Ovary (tissue), 9 donors: ENCODE results near the gene COA6. TPM values are rescaled to one million over a fixed set of nuclear protein-coding genes. Genes with fewer than 3 reads are reported as not detected.

Experiments used
- DNase-seq, 5 donors: peaks; one replicate each; pipeline ENCODE4 v3.0.0-alpha.2; 2019 to 2020
- H3K27ac ChIP-seq, 2 donors: fragments of 200-600 bp; one replicate each; pipeline versions ENCODE4 v1.5.1 to v1.8.0; 2019 to 2022
- H3K27me3 ChIP-seq: fragments of 200-600 bp; one replicate; pipeline ENCODE4 v1.8.0; 2022
- H3K36me3 ChIP-seq: fragments of 200-600 bp; sonication (generic); one replicate; pipeline ENCODE4 v1.5.1; 2019
- H3K4me1 ChIP-seq: one replicate; pipeline ENCODE4 v1.8.1; 2013; ENCODE audit warnings: mild to moderate bottlenecking, moderate library complexity; ENCODE audit not compliant: insufficient read depth
- H3K4me3 ChIP-seq: fragments of 200-600 bp; sonication (generic); one replicate; pipeline ENCODE4 v1.5.1; 2017
- H3K9me3 ChIP-seq, 2 donors: fragments of 200-600 bp in 1 of 2; sonication (generic) in 1 of 2; one replicate each; pipeline versions ENCODE4 v1.5.1 to v1.8.1; 2013 to 2019; ENCODE audit warnings: mild to moderate bottlenecking in 1 of 2, moderate library complexity in 1 of 2
- EP300 ChIP-seq: sonication (generic); formaldehyde crosslinking; IDR thresholded peaks from one replicate; pipeline ENCODE4 v1.6.1; 2017; ENCODE audit warnings: antibody characterized with exemption
- POLR2A ChIP-seq: fragments of 450-650 bp; IDR thresholded peaks from one replicate; pipeline ENCODE4 v1.6.1; 2017; ENCODE audit warnings: antibody characterized with exemption, mild to moderate bottlenecking, moderate library complexity
- WGBS, 3 donors: extraction: QIAGEN DNeasy Blood & Tissue Kit in 1 of 3; methylation state at CpG; one replicate each; pipeline versions ENCODE4 v1.1.5 to v1.1.7; 2013 to 2017; 5-methylcytosine and 5-hydroxymethylcytosine counted together
- intact Hi-C, 4 donors: fragments of 100-400 bp; cut with DNase I; formaldehyde crosslinking; loops; one replicate each; pipeline versions ENCODE4 v1.11.0 to v1.15.1; 2022 to 2023
- polyA plus RNA-seq, 2 donors: library from polyadenylated mRNA; stranded (reverse); fragments of 200-250 nt in 1 of 2; fragments of 350-450 nt in 1 of 2; fragmentation: Illumina TruSeq in 1 of 2; extraction: RNeasy Lipid Tissue Mini Kit (QIAGEN cat#74804) in 1 of 2; gene quantifications; one replicate each; pipeline ENCODE4 v1.2.3, GENCODE V29; 2013 to 2014
- total RNA-seq, 7 donors: library from RNA; depleted of rRNA in 2 of 7; stranded (reverse); fragments of >200 nt in 2 of 7; fragmentation: NEBNext Ultra II Directional in 3 of 7; extraction: Animal tissue kit (Norgen Biotek cat#: 25700) in 3 of 7; gene quantifications; one replicate each; pipeline versions ENCODE4 v1.1.0 to v1.2.4, GENCODE V29; 2016 to 2023
- TF ChIP-seq, protein P1 (sequence below), 3 donors: fragments of 450-650 bp in 2 of 3; fragments of 200-600 bp in 1 of 3; IDR thresholded peaks; one replicate each; pipeline versions ENCODE4 v1.5.1 to v1.8.0; 2016 to 2022; ENCODE audit warnings: antibody characterized with exemption in 3 of 3, mild to moderate bottlenecking in 1 of 3
- donor health status: DM: no; HTN: no; CAD: no; lungs with moderate emphysema.
- donor health status: DM: no; HTN: no; CAD: no.
- donor health status: Bipolar disorder and iron deficiency.
- donor health status: DM: yes; HTN: yes; CAD: no.
- donor health status: DM: no; HTN: no; CAD: no.
- donor health status: DM: yes; HTN: yes; CAD: no.

Gene COA6
- total and polyA plus RNA-seq, 9 donors = 12.8 to 28.3 (median 17.6) TPM

DNA sequence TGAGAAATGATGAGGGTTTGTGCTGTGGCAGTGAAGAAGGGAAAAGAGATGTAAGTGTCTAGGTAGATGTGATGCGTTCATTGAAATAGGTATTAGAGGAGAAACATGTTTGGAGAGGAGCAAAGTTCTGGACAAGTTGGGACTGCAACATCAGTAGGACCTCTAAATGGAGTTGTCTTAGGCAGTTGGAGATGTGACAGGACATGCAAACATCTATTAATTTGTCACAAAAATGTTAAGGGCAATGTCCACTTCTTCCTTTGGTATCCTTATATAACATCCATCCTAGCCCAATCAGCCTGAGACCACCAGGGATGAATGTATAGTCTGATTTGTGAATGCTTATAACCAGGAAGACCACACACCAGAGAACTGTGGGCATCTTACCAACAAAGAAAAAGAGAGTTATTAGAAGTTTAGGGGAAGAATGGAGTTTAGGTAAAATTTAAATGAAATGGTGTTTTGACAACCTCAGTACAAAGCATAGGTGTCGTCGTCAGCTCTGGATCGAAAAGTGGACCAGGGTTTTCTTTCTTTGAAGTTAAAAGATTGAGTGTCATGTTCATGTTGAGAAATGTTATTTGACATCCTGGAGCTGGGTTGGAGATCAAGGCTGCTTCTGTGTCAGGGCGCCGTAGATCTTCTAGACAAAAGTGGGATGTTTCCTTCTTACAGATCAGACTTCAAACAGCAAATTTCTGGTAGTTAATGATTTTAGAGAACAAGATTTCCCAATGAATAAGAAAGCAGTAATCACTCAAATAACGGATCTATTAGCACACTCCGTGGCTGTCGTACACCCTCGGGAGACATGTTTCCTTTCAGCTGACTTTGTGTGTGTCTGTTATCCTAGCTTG lies 8.7 kb downstream of the COA6 start:
- Histone ChIP-seq H3K9me3 (no peaks in the 10 kb centered on the region), H3K4me3 (no peak overlapping the region), H3K4me1 (no peaks in the 10 kb centered on the region), H3K36me3 (no peaks in the 10 kb centered on the region), H3K27me3 (no peaks in the 10 kb centered on the region), H3K27ac (no peak overlapping the region)
- WGBS, 3 donors = 90 to 96% (median 93%) methylated on average over 10 of the region's 10 CpGs
- no peak for TF ChIP-seq EP300
- TF ChIP-seq POLR2A = no peak
- TF ChIP-seq, protein P1, sequence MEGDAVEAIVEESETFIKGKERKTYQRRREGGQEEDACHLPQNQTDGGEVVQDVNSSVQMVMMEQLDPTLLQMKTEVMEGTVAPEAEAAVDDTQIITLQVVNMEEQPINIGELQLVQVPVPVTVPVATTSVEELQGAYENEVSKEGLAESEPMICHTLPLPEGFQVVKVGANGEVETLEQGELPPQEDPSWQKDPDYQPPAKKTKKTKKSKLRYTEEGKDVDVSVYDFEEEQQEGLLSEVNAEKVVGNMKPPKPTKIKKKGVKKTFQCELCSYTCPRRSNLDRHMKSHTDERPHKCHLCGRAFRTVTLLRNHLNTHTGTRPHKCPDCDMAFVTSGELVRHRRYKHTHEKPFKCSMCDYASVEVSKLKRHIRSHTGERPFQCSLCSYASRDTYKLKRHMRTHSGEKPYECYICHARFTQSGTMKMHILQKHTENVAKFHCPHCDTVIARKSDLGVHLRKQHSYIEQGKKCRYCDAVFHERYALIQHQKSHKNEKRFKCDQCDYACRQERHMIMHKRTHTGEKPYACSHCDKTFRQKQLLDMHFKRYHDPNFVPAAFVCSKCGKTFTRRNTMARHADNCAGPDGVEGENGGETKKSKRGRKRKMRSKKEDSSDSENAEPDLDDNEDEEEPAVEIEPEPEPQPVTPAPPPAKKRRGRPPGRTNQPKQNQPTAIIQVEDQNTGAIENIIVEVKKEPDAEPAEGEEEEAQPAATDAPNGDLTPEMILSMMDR (IDR thresholded peaks at IDR 0.05) = no peak
- intact Hi-C loops = no loop called here
- DNase-seq = no peak

DNA sequence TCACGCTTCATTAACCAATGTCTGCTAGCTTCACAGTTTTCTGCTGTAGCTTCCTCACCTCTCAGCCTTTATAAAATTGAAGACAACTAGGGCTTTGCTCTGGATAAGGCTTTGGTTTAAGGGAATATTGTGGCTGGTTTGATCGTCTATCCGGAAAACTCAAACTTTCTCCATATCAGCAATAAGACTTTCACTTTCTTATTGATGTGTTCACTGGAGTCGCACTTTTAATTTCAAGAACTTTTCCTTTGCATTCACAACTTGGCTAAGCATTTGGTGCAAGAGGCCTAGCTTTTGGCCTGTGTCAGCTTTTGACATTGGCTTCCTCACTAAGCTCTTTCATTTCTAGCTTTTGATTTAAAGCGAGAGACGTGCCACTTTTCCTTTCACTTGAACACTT lies 12.9 kb downstream of the COA6 start:
- DNase-seq = no peak
- TF ChIP-seq, protein P1 (IDR thresholded peaks at IDR 0.05) = no peak
- TF ChIP-seq EP300 (no peak), POLR2A (no peak)
- WGBS, 3 donors = 92 to 95% (median 94%) methylated on average over 6 of the region's 6 CpGs
- no peaks in the 10 kb centered on the region for H3K9me3 ChIP-seq
- no peaks in the 10 kb centered on the region for H3K27me3 ChIP-seq
- H3K4me3 ChIP-seq = no peak overlapping the region
- no peaks in the 10 kb centered on the region for H3K4me1 ChIP-seq
- H3K36me3 ChIP-seq = no peaks in the 10 kb centered on the region
- intact Hi-C loops = no loop called here
- no peak overlapping the region for H3K27ac ChIP-seq

DNA sequence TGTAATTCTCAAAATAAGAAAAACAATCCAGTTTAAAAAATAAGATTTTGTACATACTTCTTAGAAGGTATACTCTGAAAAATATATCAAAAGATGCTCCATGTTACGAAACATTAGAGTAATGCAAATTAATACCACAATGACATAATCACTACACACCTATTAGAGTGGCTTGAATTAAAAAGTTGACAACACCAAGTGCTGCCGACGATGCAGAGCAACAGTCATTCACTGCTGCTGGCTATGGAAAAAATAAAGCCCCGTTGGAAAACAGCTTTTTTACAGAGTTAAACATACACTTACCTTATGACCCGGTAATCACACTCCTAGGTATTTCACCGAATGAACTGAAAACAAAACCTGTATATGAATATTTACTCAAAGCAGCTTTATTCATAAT lies 14.8 kb downstream of the COA6 start:
- H3K9me3 ChIP-seq = no peaks in the 10 kb centered on the region
- H3K4me3 ChIP-seq = no peak overlapping the region
- no peaks in the 10 kb centered on the region for H3K27me3 ChIP-seq
- H3K36me3 ChIP-seq = no peaks in the 10 kb centered on the region
- intact Hi-C loops = no loop called here
- no peak overlapping the region for H3K27ac ChIP-seq
- H3K4me1 ChIP-seq = no peaks in the 10 kb centered on the region
- WGBS, 3 donors = 84 to 90% (median 88%) methylated on average over 6 of the region's 6 CpGs
- TF ChIP-seq POLR2A (no peak), EP300 (no peak)
- TF ChIP-seq, protein P1 (IDR thresholded peaks at IDR 0.05) = no peak
- DNase-seq = no peak

DNA sequence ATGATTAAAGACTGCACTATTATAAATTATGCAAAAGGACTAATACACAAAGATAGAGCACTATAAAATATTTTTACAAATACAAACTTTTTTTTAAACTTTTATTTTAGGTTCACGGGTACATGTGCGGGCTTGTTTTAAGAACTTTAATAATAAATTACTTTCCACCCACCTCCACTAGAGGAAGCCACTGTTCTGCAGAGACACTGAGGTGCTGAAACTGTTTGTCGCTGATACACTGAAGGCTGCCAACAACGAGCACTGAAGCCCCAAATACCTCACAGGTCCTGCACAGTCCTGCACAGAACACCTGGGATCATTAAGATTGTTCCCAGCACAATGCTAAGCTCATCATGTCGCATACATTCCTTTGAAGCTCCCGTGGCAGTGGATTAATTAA lies 19.9 kb downstream of the COA6 start:
- H3K27ac ChIP-seq = no peak overlapping the region
- no peaks in the 10 kb centered on the region for H3K27me3 ChIP-seq
- no peaks in the 10 kb centered on the region for H3K4me1 ChIP-seq
- intact Hi-C loops = no loop called here
- TF ChIP-seq EP300 = no peak
- DNase-seq = no peak
- no peak overlapping the region for H3K4me3 ChIP-seq
- H3K36me3 ChIP-seq = no peaks in the 10 kb centered on the region
- no peaks in the 10 kb centered on the region for H3K9me3 ChIP-seq
- 72 to 82% (median 75%) methylated on average over 6 of the region's 6 CpGs for WGBS, 3 donors

DNA sequence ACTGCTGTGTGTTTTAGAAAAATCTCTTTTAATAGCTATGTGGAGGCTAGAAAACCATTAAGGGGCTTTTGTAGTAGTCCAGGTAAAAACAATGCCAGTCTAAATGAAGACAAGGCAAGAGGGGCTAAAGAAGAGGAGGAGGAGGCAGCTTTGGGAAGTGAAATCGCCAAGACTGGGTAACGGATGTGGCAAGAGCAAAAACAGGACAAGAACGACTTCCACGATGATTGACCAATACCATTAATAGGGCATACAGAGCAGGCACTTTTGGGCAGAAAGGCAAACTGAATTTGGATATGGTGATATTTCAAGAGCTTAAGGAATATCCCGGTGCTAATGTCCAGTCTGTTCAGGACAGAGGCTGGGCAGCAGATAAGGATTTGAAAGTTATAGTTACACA lies 22.0 kb downstream of the COA6 start:
- no peak for DNase-seq
- intact Hi-C loops = no loop called here
- H3K27me3 ChIP-seq = no peaks in the 10 kb centered on the region
- TF ChIP-seq POLR2A = no peak
- TF ChIP-seq, protein P1 (IDR thresholded peaks at IDR 0.05) = no peak
- TF ChIP-seq EP300 = no peak
- no peaks in the 10 kb centered on the region for H3K36me3 ChIP-seq
- H3K4me3 ChIP-seq = no peak overlapping the region
- 89 to 95% (median 91%) methylated on average over 5 of the region's 5 CpGs for WGBS, 3 donors
- no peak overlapping the region for H3K27ac ChIP-seq
- no peaks in the 10 kb centered on the region for H3K4me1 ChIP-seq
- H3K9me3 ChIP-seq = no peaks in the 10 kb centered on the region
